ENCODE results near the gene PLXNA4. TPM values are rescaled to one million over a fixed set of nuclear protein-coding genes. Genes with fewer than 3 reads are reported as not detected.

Gene PLXNA4
- total RNA-seq, 1 experiment from 2014 or later, result 1.0 TPM

GRCh38 chr7:132435016-132435990, 141.0 kb downstream of the PLXNA4 start:
- no peaks in the 10 kb centered on the region for H3F3A ChIP-seq (ENCODE audit: insufficient read depth, low read depth)
- no peak overlapping the region for H2AFZ ChIP-seq
- ChIA-PET POLR2A (ENCODE audit: unreplicated experiment) (no interaction called here), CTCF (no interaction called here)
- intact Hi-C loops (cut with micrococcal nuclease; ENCODE audit: unreplicated experiment), result no loop called here
- BruUV-seq (replicated peaks), result no TSS peak
- H3K9me3 ChIP-seq (ENCODE audit: insufficient read depth, low read depth), result no peaks in the 10 kb centered on the region
- no peak overlapping the region for H3K27ac ChIP-seq
- TF ChIP-seq, protein P1, sequence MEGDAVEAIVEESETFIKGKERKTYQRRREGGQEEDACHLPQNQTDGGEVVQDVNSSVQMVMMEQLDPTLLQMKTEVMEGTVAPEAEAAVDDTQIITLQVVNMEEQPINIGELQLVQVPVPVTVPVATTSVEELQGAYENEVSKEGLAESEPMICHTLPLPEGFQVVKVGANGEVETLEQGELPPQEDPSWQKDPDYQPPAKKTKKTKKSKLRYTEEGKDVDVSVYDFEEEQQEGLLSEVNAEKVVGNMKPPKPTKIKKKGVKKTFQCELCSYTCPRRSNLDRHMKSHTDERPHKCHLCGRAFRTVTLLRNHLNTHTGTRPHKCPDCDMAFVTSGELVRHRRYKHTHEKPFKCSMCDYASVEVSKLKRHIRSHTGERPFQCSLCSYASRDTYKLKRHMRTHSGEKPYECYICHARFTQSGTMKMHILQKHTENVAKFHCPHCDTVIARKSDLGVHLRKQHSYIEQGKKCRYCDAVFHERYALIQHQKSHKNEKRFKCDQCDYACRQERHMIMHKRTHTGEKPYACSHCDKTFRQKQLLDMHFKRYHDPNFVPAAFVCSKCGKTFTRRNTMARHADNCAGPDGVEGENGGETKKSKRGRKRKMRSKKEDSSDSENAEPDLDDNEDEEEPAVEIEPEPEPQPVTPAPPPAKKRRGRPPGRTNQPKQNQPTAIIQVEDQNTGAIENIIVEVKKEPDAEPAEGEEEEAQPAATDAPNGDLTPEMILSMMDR (conservative IDR thresholded peaks at IDR 0.05), result no peak
- no peak for TF ChIP-seq EZH2 (IDR thresholded peaks at IDR 0.05; ENCODE audit: low read depth)
- no peaks in the 10 kb centered on the region for H4K20me1 ChIP-seq (ENCODE audit: insufficient read depth)
- no peak overlapping the region for H3K4me3 ChIP-seq
- H3K4me2 ChIP-seq, result no peak overlapping the region
- no peak for DNase-seq
- no peaks in the 10 kb centered on the region for H3K36me3 ChIP-seq (ENCODE audit: low read depth)
- peaks cover 100% of the 10 kb centered on the region for H3K27me3 ChIP-seq (ENCODE audit: insufficient read depth, low read depth)
- no peaks in the 10 kb centered on the region for H3K79me2 ChIP-seq (ENCODE audit: low read depth)
- no peaks in the 10 kb centered on the region for H3K4me1 ChIP-seq (replicated peaks; ENCODE audit: insufficient read depth)
- H3K9me2 ChIP-seq (ENCODE audit: insufficient read depth), result no peaks in the 10 kb centered on the region

- no TSS peak for BruUV-seq (replicated peaks)
- no peaks in the 10 kb centered on the region for H3K9me2 ChIP-seq (ENCODE audit: insufficient read depth)
- H3K27ac ChIP-seq, result no peak overlapping the region
- H3K79me2 ChIP-seq (ENCODE audit: low read depth), result no peaks in the 10 kb centered on the region
- H3K36me3 ChIP-seq (ENCODE audit: low read depth), result no peaks in the 10 kb centered on the region
- TF ChIP-seq, protein P1 (conservative IDR thresholded peaks at IDR 0.05), result no peak
- no peak for TF ChIP-seq EZH2 (IDR thresholded peaks at IDR 0.05; ENCODE audit: low read depth)
- POLR2A ChIA-PET (ENCODE audit: unreplicated experiment), result no interaction called here
- no peak for DNase-seq
- no peak overlapping the region for H3K4me3 ChIP-seq
- H2AFZ ChIP-seq, result no peak overlapping the region
- intact Hi-C loops (cut with micrococcal nuclease; ENCODE audit: unreplicated experiment), result no loop called here
- CTCF ChIA-PET, result no interaction called here
- H3K9me3 ChIP-seq (ENCODE audit: insufficient read depth, low read depth), result no peaks in the 10 kb centered on the region
- no peak overlapping the region for H3K4me2 ChIP-seq
- H4K20me1 ChIP-seq (ENCODE audit: insufficient read depth), result no peaks in the 10 kb centered on the region
- H3K27me3 ChIP-seq (ENCODE audit: insufficient read depth, low read depth), result peaks cover 100% of the 10 kb centered on the region
- no peaks in the 10 kb centered on the region for H3F3A ChIP-seq (ENCODE audit: insufficient read depth, low read depth)
- H3K4me1 ChIP-seq (replicated peaks; ENCODE audit: insufficient read depth), result no peaks in the 10 kb centered on the region
Observed at GRCh38 chr7:132434041-132434440, 142.2 kb downstream of the PLXNA4 start.

GRCh38 chr7:132433301-132433700, 143.0 kb downstream of the PLXNA4 start:
- Histone ChIP-seq H3K27ac (no peak overlapping the region), H2AFZ (no peak overlapping the region), H3K4me2 (no peak overlapping the region), H3F3A (ENCODE audit: insufficient read depth, low read depth) (no peaks in the 10 kb centered on the region), H3K9me3 (ENCODE audit: insufficient read depth, low read depth) (no peaks in the 10 kb centered on the region), H4K20me1 (ENCODE audit: insufficient read depth) (no peaks in the 10 kb centered on the region), H3K4me1 (replicated peaks; ENCODE audit: insufficient read depth) (no peaks in the 10 kb centered on the region), H3K27me3 (ENCODE audit: insufficient read depth, low read depth) (peaks cover 100% of the 10 kb centered on the region), H3K4me3 (no peak overlapping the region), H3K36me3 (ENCODE audit: low read depth) (no peaks in the 10 kb centered on the region), H3K9me2 (ENCODE audit: insufficient read depth) (no peaks in the 10 kb centered on the region), H3K79me2 (ENCODE audit: low read depth) (no peaks in the 10 kb centered on the region)
- ChIA-PET POLR2A (ENCODE audit: unreplicated experiment) (no interaction called here), CTCF (no interaction called here)
- no peak for DNase-seq
- no TSS peak for BruUV-seq (replicated peaks)
- intact Hi-C loops (cut with micrococcal nuclease; ENCODE audit: unreplicated experiment), result no loop called here
- TF ChIP-seq, protein P1 (conservative IDR thresholded peaks at IDR 0.05), result no peak
- no peak for TF ChIP-seq EZH2 (IDR thresholded peaks at IDR 0.05; ENCODE audit: low read depth)

All from PC-9 (cell line).